Mesodermal cell (in vitro differentiated cells): ENCODE measurements around the gene CREB3.

Experiments
- H3K27ac ChIP-seq: 2 replicates; pipeline ENCODE4 v1.7.0; 2013; ENCODE audit warnings: mild to moderate bottlenecking, low read depth, low read length, moderate library complexity; ENCODE audit not compliant: severe bottlenecking
- H3K36me3 ChIP-seq: 2 replicates; pipeline ENCODE4 v1.7.1; 2013; ENCODE audit warnings: mild to moderate bottlenecking, low read length, moderate library complexity; ENCODE audit not compliant: control insufficient read depth, insufficient read depth
- H3K4me1 ChIP-seq: one replicate; pipeline ENCODE4 v1.7.1; 2013; ENCODE audit warnings: mild to moderate bottlenecking, low read length; ENCODE audit not compliant: insufficient read depth, control insufficient read depth, poor library complexity, severe bottlenecking
- H3K4me3 ChIP-seq: 2 replicates; pipeline ENCODE4 v1.7.0; 2013; ENCODE audit warnings: low read length, control low read depth, mild to moderate bottlenecking; ENCODE audit not compliant: insufficient read depth, poor library complexity, severe bottlenecking; ENCODE audit errors: extremely low read depth
- H3K9me3 ChIP-seq: 2 replicates; pipeline ENCODE4 v1.7.1; 2013; ENCODE audit warnings: mild to moderate bottlenecking, low read length, moderate library complexity; ENCODE audit not compliant: control insufficient read depth
- WGBS, 2 experiments: methylation state at CpG; one replicate each; pipeline ENCODE4 v1.1.5; 2013; ENCODE audit warnings: missing lambda C conversion rate in 2 of 2; ENCODE audit not compliant: insufficient coverage in 2 of 2; 5-methylcytosine and 5-hydroxymethylcytosine counted together

CREB3 gene

GRCh38 chr9:35750256-35750531 is 17.7 kb downstream of the CREB3 start:
- 95% methylated on average over 3 of the region's 4 CpGs; no CpG with 5 or more reads in 1 of the 2 experiments for WGBS, 2 experiments
- H3K4me1 ChIP-seq: peaks cover 28% of the 10 kb centered on the region
- no peaks in the 10 kb centered on the region for H3K9me3 ChIP-seq
- H3K27ac ChIP-seq: no peak overlapping the region
- H3K4me3 ChIP-seq: peak overlapping the region; percentile 89
- peaks cover 57% of the 10 kb centered on the region for H3K36me3 ChIP-seq

DNA sequence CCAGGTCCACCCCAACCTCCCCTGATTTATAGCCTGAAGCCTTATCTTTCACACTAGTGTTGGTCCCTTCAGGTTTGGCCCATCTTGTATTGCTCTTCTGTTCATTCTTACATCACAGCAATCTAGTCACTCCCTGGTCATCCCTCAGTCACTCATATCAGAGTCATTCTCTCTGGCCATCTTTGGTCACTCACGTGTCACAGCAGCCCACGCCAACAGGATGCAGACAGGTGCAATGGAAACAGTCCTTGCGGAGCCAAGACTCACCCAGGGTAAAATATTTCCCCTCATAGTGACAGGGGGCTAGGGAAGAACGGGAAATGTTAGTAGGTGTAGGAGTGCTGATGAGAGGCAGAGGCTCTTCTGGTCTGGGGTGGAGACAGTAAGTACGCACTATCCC is 21.0 kb downstream of the CREB3 start:
- Histone ChIP-seq H3K4me3 (no peak overlapping the region), H3K36me3 (peaks cover 34% of the 10 kb centered on the region), H3K4me1 (peaks cover 22% of the 10 kb centered on the region), H3K9me3 (no peaks in the 10 kb centered on the region), H3K27ac (no peak overlapping the region)
- WGBS, 2 experiments: 92 to 100% methylated on average over 1 to 3 of the region's 5 CpGs

GRCh38 chr9:35754264-35754663 is 21.8 kb downstream of the CREB3 start, which contains the start of gene MSMP:
Gene MSMP, minus strand, starts transcription at chr9:35754276. Its CDS starts 147 bp downstream, at chr9:35754129.
- Histone ChIP-seq H3K27ac (no peak within 1 kb of the TSS), H3K4me3 (no peak within 1 kb of the TSS), H3K36me3 (peaks cover 34% of the 10 kb centered on the region), H3K9me3 (no peaks in the 10 kb centered on the region), H3K4me1 (peaks cover 22% of the 10 kb centered on the region)
- WGBS, 2 experiments: 83 to 85% methylated on average over 2 of the region's 3 CpGs

- 88 to 98% methylated on average over 3 to 4 of the region's 4 CpGs for WGBS, 2 experiments
- Histone ChIP-seq H3K9me3 (no peaks in the 10 kb centered on the region), H3K27ac (no peak overlapping the region), H3K4me3 (no peak overlapping the region), H3K4me1 (peaks cover 20% of the 10 kb centered on the region), H3K36me3 (peaks cover 34% of the 10 kb centered on the region)
Measured at GRCh38 chr9:35755071-35755470, 22.6 kb downstream of the CREB3 start.

- peak overlapping the region; percentile 50 for H3K4me3 ChIP-seq
- H3K27ac ChIP-seq: peak overlapping the region; percentile 73
- 25 to 26% methylated on average over 31 of the region's 48 CpGs for WGBS, 2 experiments
- H3K36me3 ChIP-seq: peaks cover 34% of the 10 kb centered on the region
- H3K4me1 ChIP-seq: peaks cover 17% of the 10 kb centered on the region
- H3K9me3 ChIP-seq: no peaks in the 10 kb centered on the region
Measured at GRCh38 chr9:35756275-35757225, 24.1 kb downstream of the CREB3 start.

DNA sequence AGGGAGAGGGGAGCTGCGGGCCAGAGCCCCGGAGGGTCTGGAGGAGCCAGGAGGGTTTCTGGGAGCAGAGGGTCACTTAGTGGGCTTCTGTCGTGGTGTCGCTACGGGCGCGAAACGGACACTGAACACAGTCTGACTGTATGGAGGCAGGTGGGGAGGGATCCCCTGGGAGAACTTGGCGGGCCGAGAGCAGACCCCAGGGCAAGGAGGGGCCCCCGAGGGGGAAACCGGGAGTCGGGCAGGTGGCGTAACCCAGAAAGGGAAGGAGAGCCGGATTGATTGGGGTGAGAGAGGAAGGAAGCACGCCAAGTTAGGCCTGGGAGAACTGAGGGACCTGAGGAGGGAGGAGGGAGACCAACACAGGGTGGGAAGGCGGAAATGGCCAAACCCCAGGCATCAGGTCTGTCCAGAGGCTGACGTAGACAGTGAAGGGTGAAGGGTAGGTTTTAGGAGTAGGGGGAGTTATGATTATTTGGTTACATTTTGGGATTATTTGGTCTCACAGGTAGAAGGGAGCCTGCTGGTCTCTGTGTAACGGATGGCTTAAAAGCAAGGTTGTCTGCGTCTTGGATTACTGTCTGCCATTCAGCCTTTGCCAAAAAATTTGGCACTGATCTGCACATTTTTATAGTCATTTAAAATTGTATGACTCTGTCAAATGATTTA is 24.9 kb downstream of the CREB3 start:
- 3 to 13% methylated on average over 18 to 20 of the region's 20 CpGs for WGBS, 2 experiments
- H3K9me3 ChIP-seq: no peaks in the 10 kb centered on the region
- H3K36me3 ChIP-seq: peaks cover 27% of the 10 kb centered on the region
- peaks cover 17% of the 10 kb centered on the region for H3K4me1 ChIP-seq
- peak overlapping the region; percentile 73 for H3K27ac ChIP-seq
- peak overlapping the region; percentile 50 for H3K4me3 ChIP-seq

DNA sequence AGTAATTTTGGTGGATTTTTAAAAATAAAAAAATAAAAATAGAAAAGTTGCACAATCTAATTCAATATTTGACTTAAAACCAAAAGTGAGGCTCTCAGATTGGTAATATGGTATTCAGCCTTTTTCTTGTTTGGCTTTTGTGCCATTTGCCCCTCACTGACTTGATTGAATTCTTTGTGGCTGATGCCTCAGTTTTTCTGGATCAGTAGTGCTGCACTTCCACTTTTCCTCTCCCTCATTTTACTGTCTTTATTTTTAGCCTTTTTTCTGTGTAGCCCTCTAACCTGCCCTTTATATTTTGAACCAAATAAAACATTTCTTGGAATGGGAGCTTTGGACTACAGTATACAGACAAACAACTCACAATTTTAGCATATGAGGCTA is 25.4 kb downstream of the CREB3 start:
- Histone ChIP-seq H3K9me3 (no peaks in the 10 kb centered on the region), H3K4me1 (peaks cover 17% of the 10 kb centered on the region), H3K4me3 (peak overlapping the region; percentile 50), H3K27ac (no peak overlapping the region), H3K36me3 (peaks cover 22% of the 10 kb centered on the region)

DNA sequence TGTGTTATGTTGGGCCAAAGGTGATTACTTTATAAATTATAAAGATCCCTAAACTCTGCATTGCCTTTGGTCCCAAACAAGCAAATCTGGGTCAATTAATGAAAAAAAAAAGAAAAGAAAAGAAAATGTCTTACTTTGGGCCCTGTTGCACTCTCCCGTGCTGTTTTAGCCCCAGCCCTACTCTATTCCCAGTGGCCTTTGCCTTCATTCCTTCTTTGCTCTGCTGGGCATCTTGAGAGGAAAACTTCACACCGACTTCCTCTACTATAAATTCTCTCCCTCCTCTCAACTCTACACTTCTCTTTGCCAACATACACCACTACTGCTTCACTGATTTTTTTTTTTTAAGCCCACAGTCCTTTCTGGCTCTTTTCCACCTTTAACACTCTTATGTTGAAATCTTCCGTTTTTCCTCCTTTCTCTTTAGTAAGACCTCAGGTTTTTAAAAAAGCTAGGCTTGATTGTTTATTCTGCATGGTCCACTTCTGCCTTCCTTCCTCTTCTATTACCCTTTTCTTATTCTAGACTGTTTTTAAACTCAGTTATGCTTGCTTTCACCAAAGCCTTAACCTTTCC is 26.1 kb downstream of the CREB3 start:
- peaks cover 15% of the 10 kb centered on the region for H3K36me3 ChIP-seq
- 83 to 89% methylated on average over 2 to 3 of the region's 3 CpGs for WGBS, 2 experiments
- H3K27ac ChIP-seq: no peak overlapping the region
- H3K4me1 ChIP-seq: peaks cover 17% of the 10 kb centered on the region
- no peaks in the 10 kb centered on the region for H3K9me3 ChIP-seq
- H3K4me3 ChIP-seq: no peak overlapping the region

DNA sequence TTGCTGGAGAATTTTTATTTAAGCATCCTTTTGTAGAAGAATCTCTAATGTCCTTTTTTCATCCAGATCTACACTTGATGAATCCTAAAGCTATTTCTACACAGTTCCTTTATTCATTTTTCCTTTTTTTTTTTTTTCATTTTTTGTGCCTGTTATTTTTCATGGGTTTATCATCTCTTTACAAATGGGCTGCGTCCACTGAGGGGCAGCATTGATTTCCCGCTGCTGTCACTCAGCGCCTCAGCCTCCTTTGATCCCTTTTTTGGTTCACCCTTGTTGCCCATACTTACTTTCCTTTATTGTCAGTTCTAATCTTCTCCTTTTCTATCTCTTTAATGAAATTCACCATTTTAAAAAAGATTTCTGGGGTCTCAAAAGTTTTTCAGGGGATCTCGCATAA is 27.3 kb downstream of the CREB3 start:
- H3K36me3 ChIP-seq: peaks cover 2% of the 10 kb centered on the region
- H3K27ac ChIP-seq: no peak overlapping the region
- no peaks in the 10 kb centered on the region for H3K9me3 ChIP-seq
- peaks cover 11% of the 10 kb centered on the region for H3K4me1 ChIP-seq
- H3K4me3 ChIP-seq: no peak overlapping the region
- WGBS, 2 experiments: 86 to 96% methylated on average over 4 of the region's 4 CpGs

- WGBS, 2 experiments: 94 to 100% methylated on average over 1 to 2 of the region's 2 CpGs
- Histone ChIP-seq H3K9me3 (no peaks in the 10 kb centered on the region), H3K27ac (peak overlapping the region; percentile 36), H3K4me1 (peaks cover 11% of the 10 kb centered on the region), H3K4me3 (no peak overlapping the region), H3K36me3 (no peaks in the 10 kb centered on the region)
Measured at GRCh38 chr9:35760651-35761050, 28.2 kb downstream of the CREB3 start.
